H9 (cell line): ENCODE measurements around the gene HDAC3. TPM values are rescaled to one million over a fixed set of nuclear protein-coding genes. Genes with fewer than 3 reads are reported as not detected.
A peak's percentile ranks its signal among the peaks of the same experiment; 100 is the strongest.

Experiments used
- DNase-seq: peaks from one replicate; pipeline ENCODE4 v3.0.0-alpha.2; 2017
- H2AFZ ChIP-seq: one replicate; pipeline ENCODE4 v1.6.1; 2013; ENCODE audit warnings: mild to moderate bottlenecking, low read length, control low read depth, moderate library complexity
- H2AK5ac ChIP-seq: 2 replicates; pipeline ENCODE4 v1.6.1; 2013; ENCODE audit warnings: low read length, control low read depth, mixed read lengths; ENCODE audit not compliant: insufficient read length
- H2BK120ac ChIP-seq: one replicate; pipeline ENCODE4 v1.6.1; 2013; ENCODE audit warnings: low read depth, mild to moderate bottlenecking, low read length, control low read depth, inconsistent platforms; ENCODE audit not compliant: poor library complexity, severe bottlenecking
- H2BK12ac ChIP-seq: 2 replicates; pipeline ENCODE4 v1.6.1; 2013; ENCODE audit warnings: low read length, control low read depth, mixed read lengths, low read depth; ENCODE audit not compliant: insufficient read length
- H2BK15ac ChIP-seq: 2 replicates; pipeline ENCODE4 v1.6.1; 2013; ENCODE audit warnings: low read depth, low read length, control low read depth
- H2BK20ac ChIP-seq: one replicate; pipeline ENCODE4 v1.6.1; 2013; ENCODE audit warnings: low read depth, mild to moderate bottlenecking, low read length, control low read depth, inconsistent platforms; ENCODE audit not compliant: poor library complexity, severe bottlenecking
- H2BK5ac ChIP-seq: 2 replicates; pipeline ENCODE4 v1.6.1; 2013; ENCODE audit warnings: low read length, control low read depth, mixed read lengths; ENCODE audit not compliant: insufficient read length
- H3K14ac ChIP-seq: 2 replicates; pipeline ENCODE4 v1.6.1; 2013; ENCODE audit warnings: low read length, control low read depth; ENCODE audit not compliant: insufficient read depth
- H3K18ac ChIP-seq: 2 replicates; pipeline ENCODE4 v1.6.1; 2013; ENCODE audit warnings: low read depth, mild to moderate bottlenecking, mixed read lengths, low read length, control low read depth; ENCODE audit not compliant: insufficient read length
- H3K23ac ChIP-seq: 2 replicates; pipeline ENCODE4 v1.6.1; 2013; ENCODE audit warnings: low read length, control low read depth, mixed read lengths, low read depth; ENCODE audit not compliant: insufficient read length
- H3K23me2 ChIP-seq: 2 replicates; pipeline ENCODE4 v1.6.1; 2013; ENCODE audit warnings: low read depth, mild to moderate bottlenecking, mixed read lengths, low read length, control low read depth; ENCODE audit not compliant: insufficient read length, poor library complexity, severe bottlenecking
- H3K27ac ChIP-seq: 2 replicates; pipeline ENCODE4 v1.5.1; 2013; ENCODE audit warnings: low read length, control low read depth, mixed read lengths, low read depth; ENCODE audit not compliant: insufficient read length
- H3K27me3 ChIP-seq: 2 replicates; pipeline ENCODE4 v1.6.1; 2013; ENCODE audit warnings: low read length, control low read depth, inconsistent platforms; ENCODE audit not compliant: insufficient read depth
- H3K4ac ChIP-seq: 2 replicates; pipeline ENCODE4 v1.6.1; 2013; ENCODE audit warnings: low read depth, mild to moderate bottlenecking, control low read depth, inconsistent platforms, low read length, moderate library complexity
- H3K4me1 ChIP-seq: 2 replicates; pipeline ENCODE4 v1.6.1; 2013; ENCODE audit warnings: low read length, control low read depth, inconsistent platforms; ENCODE audit not compliant: insufficient read depth
- H3K4me2 ChIP-seq: 2 replicates; pipeline ENCODE4 v1.6.1; 2013; ENCODE audit warnings: low read length, control low read depth, mixed read lengths; ENCODE audit not compliant: insufficient read length, insufficient read depth
- H3K56ac ChIP-seq: 2 replicates; pipeline ENCODE4 v1.6.1; 2013; ENCODE audit warnings: low read depth, mild to moderate bottlenecking, mixed read lengths, low read length, control low read depth; ENCODE audit not compliant: insufficient read length
- H3K79me1 ChIP-seq: 2 replicates; pipeline ENCODE4 v1.6.1; 2013; ENCODE audit warnings: low read depth, mild to moderate bottlenecking, moderate library complexity, low read length, control low read depth, inconsistent platforms; ENCODE audit not compliant: insufficient read depth, poor library complexity, severe bottlenecking
- H3K79me2 ChIP-seq: 2 replicates; pipeline ENCODE4 v1.6.1; 2013; ENCODE audit warnings: low read length, control low read depth, inconsistent platforms; ENCODE audit not compliant: insufficient read depth
- H3K9ac ChIP-seq: 2 replicates; pipeline ENCODE4 v1.6.1; 2013; ENCODE audit warnings: low read length, control low read depth, mixed read lengths; ENCODE audit not compliant: insufficient read length; ENCODE audit errors: extremely low read depth
- H3K9me3 ChIP-seq: one replicate; pipeline ENCODE4 v1.6.1; 2013; ENCODE audit warnings: low read depth, low read length, inconsistent platforms; ENCODE audit not compliant: control insufficient read depth
- H3T11ph ChIP-seq: one replicate; pipeline ENCODE4 v1.6.1; 2013; ENCODE audit warnings: mild to moderate bottlenecking, low read length, control low read depth, inconsistent platforms
- H4K20me1 ChIP-seq: one replicate; pipeline ENCODE4 v1.6.1; 2013; ENCODE audit not compliant: control insufficient read depth, insufficient read length, insufficient read depth
- H4K5ac ChIP-seq: 2 replicates; pipeline ENCODE4 v1.6.1; 2013; ENCODE audit warnings: low read depth, mild to moderate bottlenecking, mixed read lengths, low read length, control low read depth; ENCODE audit not compliant: insufficient read length
- H4K8ac ChIP-seq: replicated peaks from 2 replicates; pipeline ENCODE4 v1.6.1; 2013; ENCODE audit warnings: low read length, control low read depth, mixed read lengths, low read depth; ENCODE audit not compliant: insufficient read length
- H4K91ac ChIP-seq: 2 replicates; pipeline ENCODE4 v1.6.1; 2013; ENCODE audit warnings: low read depth, mild to moderate bottlenecking, moderate library complexity, mixed read lengths, low read length, control low read depth; ENCODE audit not compliant: insufficient read length
- H3K27ac Mint-ChIP-seq, 3 experiments: 2 replicates in 2 of 3; 3 replicates in 1 of 3; pipeline ENCODE4 v1.8.0; 2020 to 2021; ENCODE audit warnings: mixed read lengths in 3 of 3, mild to moderate bottlenecking in 1 of 3, moderate library complexity in 1 of 3
- H3K27me3 Mint-ChIP-seq: 2 replicates; pipeline ENCODE4 v1.8.0; 2021; ENCODE audit warnings: low read depth, mild to moderate bottlenecking, moderate library complexity, mixed read lengths
- H3K36me3 Mint-ChIP-seq, 3 experiments: 2 replicates in 2 of 3; 3 replicates in 1 of 3; pipeline ENCODE4 v1.8.0; 2020 to 2021; ENCODE audit warnings: low read depth in 3 of 3, mixed read lengths in 3 of 3; ENCODE audit not compliant: insufficient read depth in 1 of 3
- H3K4me1 Mint-ChIP-seq, 2 experiments: 2 replicates each; pipeline ENCODE4 v1.8.0; 2020; ENCODE audit warnings: mixed read lengths in 2 of 2
- H3K4me3 Mint-ChIP-seq, 2 experiments: 2 replicates in 1 of 2; 3 replicates in 1 of 2; pipeline ENCODE4 v1.8.0; 2020 to 2021; ENCODE audit warnings: mild to moderate bottlenecking in 2 of 2, mixed read lengths in 2 of 2, moderate library complexity in 1 of 2
- H3K9me3 Mint-ChIP-seq, 2 experiments: 2 replicates in 1 of 2; 3 replicates in 1 of 2; pipeline ENCODE4 v1.8.0; 2020; ENCODE audit warnings: mild to moderate bottlenecking in 2 of 2, mixed read lengths in 2 of 2, moderate library complexity in 1 of 2
- CTCF ChIP-seq: fragments of 200-600 bp; sonication (generic); conservative IDR thresholded peaks from 3 replicates; pipeline ENCODE4 v1.8.0; 2021; ENCODE audit warnings: antibody characterized with exemption, mild to moderate bottlenecking
- total RNA-seq: library from RNA; stranded (reverse); gene quantifications from 2 replicates; pipeline ENCODE4 v1.2.1, GENCODE V29; 2021

The HDAC3 gene
- total RNA-seq, 1 experiment from 2014 or later, result 98.3 TPM

DNA sequence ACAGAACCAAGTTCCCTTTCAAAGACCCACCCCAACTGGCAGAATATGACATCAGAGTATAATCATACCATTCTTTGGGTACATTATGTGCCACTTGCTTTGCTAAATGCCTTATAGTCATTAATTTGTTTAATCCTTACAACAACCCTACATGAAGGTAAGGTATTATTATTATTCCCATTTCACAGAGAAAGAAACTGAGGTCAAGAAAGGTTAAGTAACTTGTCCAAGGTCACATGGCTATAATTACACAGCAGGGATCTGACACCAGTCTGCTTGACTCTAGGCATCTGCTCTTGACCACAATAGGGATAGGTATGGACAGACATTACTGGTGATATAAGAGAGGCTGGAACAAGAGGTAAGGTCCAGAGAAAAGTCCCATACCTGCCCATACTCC, 13.3 kb upstream of the HDAC3 start:
- H2BK15ac ChIP-seq, result no peak overlapping the region
- H3K79me1 ChIP-seq, result no peaks in the 10 kb centered on the region
- no peak for DNase-seq
- no peak overlapping the region for H3T11ph ChIP-seq
- H3K9me3 ChIP-seq, result no peaks in the 10 kb centered on the region
- peaks cover 8% of the 10 kb centered on the region for H3K23me2 ChIP-seq
- no peak overlapping the region for H2BK12ac ChIP-seq
- H3K27me3 ChIP-seq, result no peaks in the 10 kb centered on the region
- Mint-ChIP-seq H3K27ac (no peak overlapping the region), H3K27me3 (peaks cover 7% of the 10 kb centered on the region; the same call in 1 of the 2 replicates), H3K9me3 (no peaks in the 10 kb centered on the region), H3K36me3 (peaks cover 15 to 39% (median 21%) of the 10 kb centered on the region in 3 experiments; a peak in 6 of 7 replicates), H3K4me3 (peak overlapping the region; percentile 97 to 98; a peak in 4 of 5 replicates), H3K4me1 (peaks cover 19 to 23% of the 10 kb centered on the region in 2 experiments)
- no peaks in the 10 kb centered on the region for H4K20me1 ChIP-seq
- H3K4me2 ChIP-seq, result peak overlapping the region; percentile 74
- H3K23ac ChIP-seq, result no peak overlapping the region
- no peak for TF ChIP-seq CTCF
- H3K14ac ChIP-seq, result no peak overlapping the region
- no peaks in the 10 kb centered on the region for H3K79me2 ChIP-seq
- H2BK20ac ChIP-seq, result no peak overlapping the region
- no peak overlapping the region for H2BK5ac ChIP-seq
- no peak overlapping the region for H3K4ac ChIP-seq
- no peak overlapping the region for H2AK5ac ChIP-seq
- H2AFZ ChIP-seq, result no peak overlapping the region
- H4K91ac ChIP-seq, result no peak overlapping the region
- no peak overlapping the region for H3K18ac ChIP-seq
- no peak overlapping the region for H3K27ac ChIP-seq
- H4K8ac ChIP-seq, result no peak overlapping the region
- H3K9ac ChIP-seq, result no peak overlapping the region
- H2BK120ac ChIP-seq, result no peak overlapping the region
- no peaks in the 10 kb centered on the region; the same call in 1 of the 2 replicates for H3K4me1 ChIP-seq
- no peak overlapping the region for H4K5ac ChIP-seq
- H3K56ac ChIP-seq, result no peak overlapping the region
